IPS-18a (cell line): ENCODE measurements around the gene HIVEP3.
"Not testable (repeated sequence)": the region's sequence is repeated elsewhere in the genome, so short reads cannot be mapped to it uniquely, and the experiment has no call there.

Source experiments
- H3K27ac ChIP-seq: one replicate; pipeline ENCODE4 v1.5.1; 2013; ENCODE audit warnings: low read length
- H3K27me3 ChIP-seq: one replicate; pipeline ENCODE4 v1.6.1; 2013; ENCODE audit warnings: mild to moderate bottlenecking, low read length; ENCODE audit not compliant: control insufficient read depth, insufficient read depth
- H3K36me3 ChIP-seq: one replicate; pipeline ENCODE4 v1.6.1; 2013; ENCODE audit warnings: low read depth, low read length; ENCODE audit not compliant: control insufficient read depth
- H3K4me1 ChIP-seq: one replicate; pipeline ENCODE4 v1.6.1; 2013; ENCODE audit warnings: low read depth, low read length; ENCODE audit not compliant: control insufficient read depth
- H3K4me3 ChIP-seq: one replicate; pipeline ENCODE4 v1.5.1; 2013; ENCODE audit warnings: low read length
- H3K9ac ChIP-seq: one replicate; pipeline ENCODE4 v1.6.1; 2013; ENCODE audit warnings: mild to moderate bottlenecking, low read length, moderate library complexity
- H3K9me3 ChIP-seq: one replicate; pipeline ENCODE4 v1.6.1; 2013; ENCODE audit warnings: low read depth, low read length; ENCODE audit not compliant: control insufficient read depth

HIVEP3 gene

DNA sequence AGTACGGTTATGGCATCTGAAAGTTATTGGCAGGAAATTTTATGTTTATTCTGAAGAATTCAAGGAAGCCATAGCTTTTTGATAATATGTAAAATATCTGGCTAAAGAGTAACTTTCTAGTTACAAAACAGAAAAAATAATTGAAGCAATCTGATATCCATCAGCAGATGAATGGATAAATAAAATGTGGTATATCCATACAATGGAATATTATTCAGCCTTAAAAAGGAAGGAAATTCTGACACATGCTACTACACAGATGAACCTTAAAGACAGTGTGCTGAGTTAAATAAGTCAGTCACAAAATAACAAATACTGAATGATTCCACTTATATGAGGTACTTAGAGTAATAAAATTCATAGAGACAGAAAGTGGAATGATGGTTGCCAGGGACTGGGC, 25.0 kb upstream of the HIVEP3 start:
- H3K4me1 ChIP-seq, result no peaks in the 10 kb centered on the region
- no peak overlapping the region for H3K4me3 ChIP-seq
- H3K36me3 ChIP-seq, result no peaks in the 10 kb centered on the region
- H3K27me3 ChIP-seq, result no peaks in the 10 kb centered on the region
- H3K27ac ChIP-seq, result no peak overlapping the region
- H3K9me3 ChIP-seq, result no peaks in the 10 kb centered on the region
- no peak overlapping the region for H3K9ac ChIP-seq

DNA sequence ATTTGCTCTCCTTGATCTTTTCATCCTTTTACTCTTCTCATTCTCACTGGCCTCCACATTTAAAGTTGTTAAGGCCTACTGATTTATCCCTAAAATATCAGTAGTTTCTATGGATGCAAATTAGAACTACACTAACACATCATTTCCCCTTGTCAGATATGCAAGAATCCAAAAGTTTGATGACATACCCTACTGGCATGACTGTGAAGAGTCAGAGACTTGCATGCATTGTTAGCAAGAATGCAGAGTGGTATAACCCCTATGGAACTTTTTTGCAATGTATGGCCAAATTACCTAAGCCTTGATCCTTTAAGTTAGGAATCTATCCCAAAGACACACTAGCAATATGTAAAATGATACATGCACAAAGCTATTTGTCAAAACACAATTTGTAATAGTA, 23.6 kb upstream of the HIVEP3 start:
- Histone ChIP-seq H3K9me3 (no peaks in the 10 kb centered on the region), H3K4me3 (no peak overlapping the region), H3K36me3 (no peaks in the 10 kb centered on the region), H3K4me1 (no peaks in the 10 kb centered on the region), H3K27me3 (no peaks in the 10 kb centered on the region), H3K27ac (no peak overlapping the region), H3K9ac (no peak overlapping the region)

DNA sequence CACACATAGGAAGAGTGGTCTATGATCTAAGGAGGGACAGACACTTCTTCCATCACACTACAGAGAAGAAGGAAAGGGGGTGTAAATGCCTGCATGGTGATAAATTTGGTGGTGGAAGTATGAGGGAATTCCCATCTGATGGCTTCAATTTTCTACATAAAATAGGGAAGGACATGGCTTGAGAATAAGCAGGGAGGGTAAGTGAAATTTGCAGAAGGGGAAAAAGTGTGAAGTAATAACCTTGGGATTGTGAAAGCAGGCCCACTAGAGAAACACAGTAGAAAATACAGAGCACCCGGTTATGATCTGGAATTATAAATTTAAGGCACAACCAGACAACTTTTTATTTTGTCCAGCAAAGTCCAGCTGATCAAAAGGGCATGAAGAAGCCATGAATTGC, 22.7 kb upstream of the HIVEP3 start:
- Histone ChIP-seq H3K4me1 (no peaks in the 10 kb centered on the region), H3K9me3 (no peaks in the 10 kb centered on the region), H3K36me3 (no peaks in the 10 kb centered on the region), H3K27me3 (no peaks in the 10 kb centered on the region), H3K4me3 (no peak overlapping the region), H3K27ac (no peak overlapping the region), H3K9ac (no peak overlapping the region)

DNA sequence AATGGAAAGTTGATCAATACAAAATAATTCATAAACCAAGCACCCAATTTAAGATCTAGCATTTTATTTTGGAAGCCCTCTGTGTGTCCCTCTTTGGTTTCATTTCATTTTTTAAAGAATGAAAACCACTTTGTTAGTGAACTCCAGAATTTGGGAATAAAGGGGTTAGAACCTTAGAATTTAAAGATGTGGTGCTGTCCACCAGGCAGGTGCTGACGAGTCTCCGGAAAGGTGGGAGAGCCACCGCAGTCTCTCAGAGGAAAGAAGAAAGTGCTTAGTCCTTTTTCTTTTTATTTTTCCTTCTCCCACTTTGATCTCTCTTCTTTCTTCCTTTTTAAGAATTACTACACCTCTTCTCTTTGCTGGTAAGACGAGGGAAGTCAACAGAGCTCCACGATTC, 20.5 kb upstream of the HIVEP3 start:
- Histone ChIP-seq H3K9ac (no peak overlapping the region), H3K9me3 (no peaks in the 10 kb centered on the region), H3K4me1 (no peaks in the 10 kb centered on the region), H3K27ac (no peak overlapping the region), H3K36me3 (no peaks in the 10 kb centered on the region), H3K27me3 (no peaks in the 10 kb centered on the region), H3K4me3 (no peak overlapping the region)

DNA sequence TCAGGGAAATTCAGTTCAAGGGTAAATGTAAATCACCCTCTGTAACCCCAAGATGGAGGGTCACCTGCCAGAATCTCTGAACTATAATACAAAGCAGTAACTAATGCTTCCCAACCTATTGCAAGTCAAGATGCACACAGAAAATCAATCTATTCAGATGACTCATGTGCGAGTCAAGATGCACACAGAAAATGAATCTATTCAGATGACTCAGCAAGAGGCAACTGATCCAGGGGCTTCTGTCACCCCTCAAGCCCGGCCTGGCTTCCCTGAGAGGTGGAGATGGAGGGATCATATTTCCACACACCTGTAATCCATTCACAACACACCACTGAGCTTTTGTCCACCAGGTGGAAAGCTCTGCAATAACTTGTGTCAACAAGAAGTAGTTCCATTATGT, 17.4 kb upstream of the HIVEP3 start:
- Histone ChIP-seq H3K9me3 (no peaks in the 10 kb centered on the region), H3K36me3 (no peaks in the 10 kb centered on the region), H3K27ac (no peak overlapping the region), H3K4me3 (no peak overlapping the region), H3K9ac (no peak overlapping the region), H3K4me1 (no peaks in the 10 kb centered on the region), H3K27me3 (no peaks in the 10 kb centered on the region)

DNA sequence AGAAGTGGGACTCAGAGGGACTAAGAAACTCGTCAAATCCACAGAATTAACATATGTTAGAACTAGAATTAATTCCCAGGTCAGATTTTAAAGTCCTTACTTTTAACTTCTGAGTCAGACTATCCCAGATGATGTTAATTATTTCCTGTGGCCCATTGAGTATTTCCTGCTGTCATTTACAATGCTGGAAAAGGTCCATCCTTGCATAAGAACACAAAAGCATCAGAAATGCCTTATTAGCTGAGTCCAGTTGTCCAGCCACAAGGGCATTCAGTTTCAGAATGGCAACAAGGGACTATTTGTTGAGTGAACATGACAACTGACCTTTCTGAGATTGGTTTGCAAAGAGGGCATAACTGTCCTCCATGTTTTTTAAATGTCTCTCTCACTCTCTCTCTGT, 16.5 kb upstream of the HIVEP3 start:
- Histone ChIP-seq H3K9me3 (no peaks in the 10 kb centered on the region), H3K36me3 (no peaks in the 10 kb centered on the region), H3K4me1 (no peaks in the 10 kb centered on the region), H3K27ac (no peak overlapping the region), H3K27me3 (no peaks in the 10 kb centered on the region), H3K4me3 (no peak overlapping the region), H3K9ac (no peak overlapping the region)

DNA sequence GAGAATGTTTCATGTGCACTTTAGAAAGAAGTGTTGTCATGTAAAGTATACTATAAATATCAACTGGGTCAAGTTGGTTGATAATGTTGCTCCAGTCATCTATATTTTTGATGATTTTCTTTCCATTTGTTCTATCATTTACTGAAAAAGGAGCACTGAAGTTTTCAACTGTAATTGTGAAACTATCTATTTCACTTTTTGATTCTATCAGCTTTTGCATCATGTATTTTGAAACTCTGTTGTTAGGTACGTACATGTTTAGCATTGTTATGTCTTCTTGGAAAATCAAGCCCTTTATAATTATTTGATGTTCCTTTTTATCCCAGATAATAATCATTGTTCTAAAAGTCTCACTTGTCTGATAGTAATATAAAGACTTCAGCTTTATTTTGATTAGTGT, 14.4 kb upstream of the HIVEP3 start:
- Histone ChIP-seq H3K36me3 (no peaks in the 10 kb centered on the region), H3K27ac (no peak overlapping the region), H3K4me1 (no peaks in the 10 kb centered on the region), H3K9ac (no peak overlapping the region), H3K4me3 (no peak overlapping the region), H3K27me3 (no peaks in the 10 kb centered on the region), H3K9me3 (no peaks in the 10 kb centered on the region)

DNA sequence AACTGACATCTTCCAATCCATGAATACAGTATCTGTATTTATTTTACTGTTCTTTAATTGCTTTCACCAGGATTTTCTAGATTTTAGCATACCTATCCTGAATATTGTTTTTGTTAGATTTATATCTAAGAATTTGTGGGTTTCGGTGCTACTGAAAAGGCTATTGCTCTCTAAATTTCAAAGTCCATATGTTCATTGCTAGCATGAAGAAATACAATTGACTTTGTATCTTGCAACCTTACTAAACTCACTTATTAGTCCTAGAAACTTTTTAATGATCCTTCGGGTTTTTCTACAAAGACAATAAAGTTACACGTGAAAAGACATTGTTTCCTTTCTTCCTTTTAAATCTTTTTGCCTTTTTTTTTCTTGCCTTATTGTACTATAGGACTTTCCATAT, 12.9 kb upstream of the HIVEP3 start:
- Histone ChIP-seq H3K27ac (no peak overlapping the region), H3K36me3 (no peaks in the 10 kb centered on the region), H3K4me1 (no peaks in the 10 kb centered on the region), H3K4me3 (no peak overlapping the region), H3K9me3 (no peaks in the 10 kb centered on the region), H3K9ac (no peak overlapping the region), H3K27me3 (no peaks in the 10 kb centered on the region)

DNA sequence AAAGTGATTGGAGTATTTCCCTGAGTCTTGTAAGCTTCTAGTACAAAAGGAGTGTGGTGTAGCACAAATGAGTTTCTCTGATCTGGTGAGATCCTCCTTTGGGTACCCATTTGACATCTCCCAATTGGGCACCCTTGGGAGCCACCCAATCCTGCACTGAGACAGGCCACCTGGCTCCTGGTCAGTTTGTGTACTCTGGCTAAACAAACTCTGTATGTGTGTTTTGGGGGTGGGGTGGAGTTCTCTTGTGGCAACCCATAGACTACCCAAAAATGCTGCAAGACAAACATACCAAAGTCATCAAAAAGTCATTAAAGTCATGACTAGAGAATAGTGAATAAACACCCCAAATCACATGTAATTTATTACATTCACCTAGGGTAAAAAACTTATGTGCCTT, 8.4 kb upstream of the HIVEP3 start:
- Histone ChIP-seq H3K36me3 (no peaks in the 10 kb centered on the region), H3K9ac (no peak overlapping the region), H3K4me1 (no peaks in the 10 kb centered on the region), H3K4me3 (no peak overlapping the region), H3K27ac (no peak overlapping the region), H3K9me3 (no peaks in the 10 kb centered on the region), H3K27me3 (no peaks in the 10 kb centered on the region)

DNA sequence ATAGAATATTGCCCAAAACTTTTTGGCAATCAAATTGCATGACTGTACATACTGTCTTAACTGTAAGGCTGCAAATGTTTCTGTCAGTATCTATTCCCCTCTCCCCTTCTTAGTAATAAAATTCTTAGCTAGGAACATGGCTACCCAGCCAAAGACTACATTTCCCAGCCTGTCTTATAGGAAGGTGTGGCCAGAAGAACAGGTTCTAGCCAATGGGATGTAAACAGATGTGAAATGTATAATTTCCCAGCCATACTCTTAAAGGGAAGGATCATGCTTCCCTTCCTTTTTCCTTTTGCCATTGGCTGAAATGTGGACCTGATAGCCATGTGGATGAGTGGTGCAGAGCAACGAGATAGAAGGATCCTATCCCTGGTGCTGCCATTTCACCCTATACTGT, 7.0 kb upstream of the HIVEP3 start:
- no peaks in the 10 kb centered on the region for H3K4me1 ChIP-seq
- no peak overlapping the region for H3K9ac ChIP-seq
- no peak overlapping the region for H3K27ac ChIP-seq
- no peaks in the 10 kb centered on the region for H3K9me3 ChIP-seq
- no peak overlapping the region for H3K4me3 ChIP-seq
- no peaks in the 10 kb centered on the region for H3K27me3 ChIP-seq
- H3K36me3 ChIP-seq, result no peaks in the 10 kb centered on the region

DNA sequence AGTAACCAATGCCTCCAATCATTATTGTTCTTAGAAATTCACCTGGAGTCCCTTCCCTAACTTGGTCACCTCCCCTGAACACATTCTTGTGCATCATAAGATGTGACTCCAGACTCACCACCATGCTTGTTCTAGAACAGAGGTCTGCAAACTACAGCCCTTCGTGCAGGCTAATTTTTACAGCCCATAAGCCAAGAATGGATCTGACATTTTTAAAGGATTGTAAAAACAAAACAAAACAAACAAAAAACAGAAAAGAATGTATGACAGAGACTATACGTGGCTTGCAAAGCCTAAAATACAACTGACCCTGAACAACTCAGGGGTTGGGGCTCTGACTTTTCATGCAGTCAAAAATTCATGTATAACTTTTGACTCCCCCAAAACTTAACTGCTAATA, 6.2 kb upstream of the HIVEP3 start:
- H3K9me3 ChIP-seq, result no peaks in the 10 kb centered on the region
- peaks cover 2% of the 10 kb centered on the region for H3K27me3 ChIP-seq
- no peak overlapping the region for H3K27ac ChIP-seq
- no peak overlapping the region for H3K4me3 ChIP-seq
- no peaks in the 10 kb centered on the region for H3K4me1 ChIP-seq
- no peaks in the 10 kb centered on the region for H3K36me3 ChIP-seq
- no peak overlapping the region for H3K9ac ChIP-seq

DNA sequence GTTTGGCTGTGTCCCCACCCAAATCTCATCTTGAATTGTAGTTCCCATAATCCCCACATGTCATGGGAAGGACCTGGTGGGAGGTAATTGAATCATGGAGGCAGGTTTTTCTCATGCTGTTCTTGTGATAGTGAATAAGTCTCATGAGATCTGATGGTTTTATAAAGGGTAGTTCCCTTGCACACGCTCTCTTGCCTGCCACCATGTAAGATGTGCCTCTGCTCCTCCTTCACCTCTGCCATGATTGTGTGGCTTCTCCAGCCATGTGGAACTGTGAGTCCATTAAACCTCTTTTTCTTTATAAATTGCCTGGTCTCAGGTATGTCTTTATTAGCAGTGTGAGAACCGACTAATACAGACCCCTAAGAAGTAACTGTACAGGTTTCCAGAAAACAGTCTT, 2.5 kb upstream of the HIVEP3 start:
- H3K9ac ChIP-seq, H3K27ac ChIP-seq, H3K4me3 ChIP-seq, H3K36me3 ChIP-seq, H3K9me3 ChIP-seq: not testable (repeated sequence)
- Histone ChIP-seq H3K27me3 (peaks cover 38% of the 10 kb centered on the region), H3K4me1 (peaks cover 20% of the 10 kb centered on the region)

DNA sequence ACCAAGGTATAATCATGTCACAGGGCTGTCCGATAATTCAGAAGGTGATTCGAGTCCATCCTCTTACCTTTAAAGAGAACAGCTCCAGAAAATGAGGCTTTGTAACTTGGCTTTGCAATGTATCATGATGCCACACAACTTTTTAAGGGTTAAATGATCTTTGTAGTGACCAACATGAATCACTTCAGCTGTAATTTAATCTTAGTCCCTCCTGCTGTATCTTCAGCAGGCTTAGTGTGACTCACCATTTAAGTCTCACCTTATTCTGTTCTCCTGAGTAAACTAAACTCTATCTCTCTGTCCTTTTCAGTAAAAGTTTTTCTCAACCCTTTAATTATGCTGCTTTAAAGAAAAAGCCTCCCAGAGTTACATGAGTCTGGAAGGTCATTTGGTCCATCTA, 1.9 kb upstream of the HIVEP3 start:
- Histone ChIP-seq H3K27me3 (peaks cover 44% of the 10 kb centered on the region), H3K9ac (no peak overlapping the region), H3K27ac (no peak overlapping the region), H3K36me3 (no peaks in the 10 kb centered on the region), H3K9me3 (no peaks in the 10 kb centered on the region), H3K4me3 (no peak overlapping the region), H3K4me1 (peaks cover 20% of the 10 kb centered on the region)
